GM23338 (cell line): ENCODE results near the gene STAM2. TPM values are rescaled to one million over a fixed set of nuclear protein-coding genes. Genes with fewer than 3 reads are reported as not detected.

Experiments used
- ATAC-seq: fragments of 200-7000 bp; cut with Tn5 transposase; 3 replicates; pipeline ENCODE4 v1.9.1; 2020
- DNase-seq: peaks from one replicate; pipeline ENCODE4 v3.0.0-alpha.2; 2015; ENCODE audit warnings: low spot score
- H2AFZ ChIP-seq: fragments of 200-600 bp; sonication (generic); 2 replicates; pipeline ENCODE4 v1.8.0; 2016; ENCODE audit warnings: antibody characterized with exemption, mild to moderate bottlenecking, moderate library complexity
- H3F3A ChIP-seq: fragments of 200-600 bp; sonication (generic); replicated peaks from 2 replicates; pipeline ENCODE4 v1.8.0; 2017; ENCODE audit warnings: antibody characterized with exemption, mixed run types, low read depth
- H3K27ac ChIP-seq: fragments of 200-600 bp; sonication (generic); 2 replicates; pipeline ENCODE4 v1.6.1; 2016; ENCODE audit warnings: low read depth
- H3K27me3 ChIP-seq: fragments of 200-600 bp; sonication (generic); 2 replicates; pipeline ENCODE4 v1.8.0; 2016; ENCODE audit warnings: mild to moderate bottlenecking, mixed run types, moderate library complexity; ENCODE audit not compliant: insufficient read depth
- H3K36me3 ChIP-seq: fragments of 200-600 bp; sonication (generic); 2 replicates; pipeline ENCODE4 v1.8.0; 2016; ENCODE audit warnings: mild to moderate bottlenecking; ENCODE audit not compliant: insufficient read depth
- H3K4me1 ChIP-seq: fragments of 200-600 bp; sonication (generic); 2 replicates; pipeline ENCODE4 v1.8.0; 2016; ENCODE audit warnings: mild to moderate bottlenecking, moderate library complexity; ENCODE audit not compliant: insufficient read depth
- H3K4me2 ChIP-seq: fragments of 200-600 bp; sonication (generic); 2 replicates; pipeline ENCODE4 v1.7.1; 2017; ENCODE audit warnings: mixed run types
- H3K4me3 ChIP-seq: fragments of 200-600 bp; sonication (generic); 2 replicates; pipeline ENCODE4 v1.6.1; 2016; ENCODE audit warnings: mixed run types
- H3K79me2 ChIP-seq: fragments of 200-600 bp; sonication (generic); replicated peaks from 2 replicates; pipeline ENCODE4 v1.8.0; 2017; ENCODE audit warnings: mild to moderate bottlenecking; ENCODE audit not compliant: insufficient read depth
- H3K9me2 ChIP-seq: fragments of 200-600 bp; sonication (generic); 2 replicates; pipeline ENCODE4 v1.8.0; 2017; ENCODE audit not compliant: insufficient read depth
- H4K20me1 ChIP-seq: fragments of 200-600 bp; sonication (generic); replicated peaks from 2 replicates; pipeline ENCODE4 v1.8.0; 2017; ENCODE audit warnings: mild to moderate bottlenecking; ENCODE audit not compliant: insufficient read depth
- H3K27ac Mint-ChIP-seq: 2 replicates; pipeline ENCODE4 v1.8.0; 2020; ENCODE audit warnings: inconsistent platforms, mild to moderate bottlenecking, moderate library complexity, mixed read lengths
- H3K27me3 Mint-ChIP-seq: 3 replicates; pipeline ENCODE4 v1.8.0; 2022; ENCODE audit warnings: low read depth, mild to moderate bottlenecking, moderate library complexity, mixed read lengths, inconsistent platforms; ENCODE audit not compliant: insufficient read depth, poor library complexity
- H3K36me3 Mint-ChIP-seq: 3 replicates; pipeline ENCODE4 v1.8.0; 2021; ENCODE audit warnings: low read depth, mild to moderate bottlenecking, inconsistent platforms, moderate library complexity, mixed read lengths
- H3K4me1 Mint-ChIP-seq: 3 replicates; pipeline ENCODE4 v1.8.0; 2020; ENCODE audit warnings: mild to moderate bottlenecking, inconsistent platforms, mixed read lengths
- H3K4me3 Mint-ChIP-seq: 3 replicates; pipeline ENCODE4 v1.8.0; 2021; ENCODE audit warnings: moderate library complexity, mild to moderate bottlenecking, inconsistent platforms, mixed read lengths
- H3K9me3 Mint-ChIP-seq: 3 replicates; pipeline ENCODE4 v1.8.0; 2020; ENCODE audit warnings: moderate library complexity, mild to moderate bottlenecking, inconsistent platforms, mixed read lengths
- CREB1 ChIP-seq: fragments of 250-450 bp; sonication (Bioruptor Pico); IDR thresholded peaks from 2 replicates; pipeline ENCODE4 v1.5.0; 2020; ENCODE audit warnings: low read depth, mild to moderate bottlenecking, moderate library complexity
- CTCF ChIP-seq, 2 experiments: fragments of 200-600 bp in 1 of 2; sonication (generic) in 1 of 2; conservative IDR thresholded peaks; 2 replicates each; pipeline versions ENCODE4 v1.5.1 to v1.6.1; 2016 to 2017; ENCODE audit warnings: antibody characterized with exemption in 2 of 2, low read depth in 2 of 2, mild to moderate bottlenecking in 2 of 2, moderate library complexity in 1 of 2
- ETS1 ChIP-seq: IDR thresholded peaks from 2 replicates; pipeline ENCODE4 v1.6.1; 2016; ENCODE audit warnings: antibody characterized with exemption
- EZH2 ChIP-seq: fragments of 200-600 bp; sonication (generic); IDR thresholded peaks from one replicate; pipeline ENCODE4 v1.8.0; 2017; ENCODE audit warnings: antibody characterized with exemption, mild to moderate bottlenecking, low read depth; ENCODE audit not compliant: unreplicated experiment
- JUNB ChIP-seq: IDR thresholded peaks from one replicate; pipeline ENCODE4 v1.6.1; 2016; ENCODE audit warnings: antibody characterized with exemption; ENCODE audit not compliant: unreplicated experiment
- NANOG ChIP-seq: IDR thresholded peaks from 2 replicates; pipeline ENCODE4 v1.6.1; 2016; ENCODE audit warnings: antibody characterized with exemption, borderline replicate concordance
- POLR2AphosphoS5 ChIP-seq: IDR thresholded peaks from 2 replicates; pipeline ENCODE4 v1.6.1; 2016; ENCODE audit warnings: antibody characterized with exemption, low read depth
- STAT1 ChIP-seq: IDR thresholded peaks from one replicate; pipeline ENCODE4 v1.6.1; 2016; ENCODE audit warnings: antibody characterized with exemption; ENCODE audit not compliant: unreplicated experiment
- ZNF114 ChIP-seq: fragments of 250-450 bp; sonication (Bioruptor Pico); IDR thresholded peaks from 2 replicates; pipeline ENCODE4 v1.5.0; 2020; ENCODE audit warnings: mild to moderate bottlenecking, moderate library complexity
- ZNF331 ChIP-seq: fragments of 250-450 bp; sonication (Bioruptor Pico); IDR thresholded peaks from 2 replicates; pipeline ENCODE4 v1.5.0; 2020; ENCODE audit warnings: low read depth, mild to moderate bottlenecking, moderate library complexity
- ZNF462 ChIP-seq: fragments of 250-450 bp; sonication (Bioruptor Pico); IDR thresholded peaks from 2 replicates; pipeline ENCODE4 v1.5.0; 2020; ENCODE audit warnings: mild to moderate bottlenecking, moderate library complexity
- polyA plus RNA-seq: library from polyadenylated mRNA; unstranded; fragments of >200 nt; fragmentation: Nextera tagmentation; extraction: Ambion mirVana; gene quantifications from 2 replicates; pipeline ENCODE4 v1.2.1, GENCODE V29; 2016
- total RNA-seq: library from RNA; depleted of rRNA; stranded (reverse); fragments of >200 nt; shearing (Covaris generic); gene quantifications from 2 replicates; pipeline ENCODE4 v1.2.3, GENCODE V29; 2014

Gene STAM2
- total and polyA plus RNA-seq, 2 experiments from 2014 or later = 4.6 to 18.2 TPM

GRCh38 chr2:152175012-152175367, 573 bp downstream of the STAM2 start:
- TF ChIP-seq ZNF331 (CRISPR knock-in tag) (no peak), CTCF (conservative IDR thresholded peaks at IDR 0.05; ENCODE audit: low read depth in 2 of 2) (0 out of 4 replicates have a peak, but pooled peaks of 1 of the 2 experiments have one; percentile 15)
- Histone ChIP-seq H2AFZ (peak overlapping the region; percentile 89), H3F3A (no peaks in the 10 kb centered on the region), H3K27ac (peak overlapping the region; percentile 46), H3K4me3 (peak overlapping the region; percentile 75), H3K9me2 (no peaks in the 10 kb centered on the region), H3K79me2 (peaks cover 46% of the 10 kb centered on the region), H3K36me3 (no peaks in the 10 kb centered on the region), H4K20me1 (no peaks in the 10 kb centered on the region), H3K27me3 (0 out of 2 replicates have a peak, but pooled peaks cover 6% of the 10 kb centered on the region), H3K4me1 (0 out of 2 replicates have a peak, but pooled peaks cover 3% of the 10 kb centered on the region), H3K4me2 (peak overlapping the region; percentile 82)
- Mint-ChIP-seq H3K4me1 (peaks cover 10% of the 10 kb centered on the region; the same call in 2 of the 3 replicates), H3K9me3 (peaks cover 18% of the 10 kb centered on the region), H3K27me3 (peaks cover 5% of the 10 kb centered on the region), H3K4me3 (peak overlapping the region; percentile 92), H3K36me3 (no peaks in the 10 kb centered on the region), H3K27ac (peak overlapping the region; percentile 100)
- no peak for DNase-seq
- peak; percentile 16 for ATAC-seq

GRCh38 chr2:152174574-152174973, 989 bp downstream of the STAM2 start:
- Mint-ChIP-seq H3K4me3 (peak overlapping the region; percentile 92), H3K27me3 (peaks cover 5% of the 10 kb centered on the region), H3K4me1 (peaks cover 10% of the 10 kb centered on the region; the same call in 2 of the 3 replicates), H3K36me3 (no peaks in the 10 kb centered on the region), H3K27ac (peak overlapping the region; percentile 100; the same call in 1 of the 2 replicates), H3K9me3 (peaks cover 15% of the 10 kb centered on the region; the same call in 2 of the 3 replicates)
- H3K27ac ChIP-seq = no peak overlapping the region; the same call in 1 of the 2 replicates
- peak overlapping the region; percentile 75 for H3K4me3 ChIP-seq
- no peaks in the 10 kb centered on the region for H3K9me2 ChIP-seq
- H3K4me2 ChIP-seq = peak overlapping the region; percentile 82
- H3K79me2 ChIP-seq = peaks cover 49% of the 10 kb centered on the region
- H3F3A ChIP-seq = no peaks in the 10 kb centered on the region
- no peaks in the 10 kb centered on the region for H4K20me1 ChIP-seq
- H2AFZ ChIP-seq = peak overlapping the region; percentile 89; the same call in 1 of the 2 replicates
- 0 out of 2 replicates have a peak, but pooled peaks cover 3% of the 10 kb centered on the region for H3K4me1 ChIP-seq
- 0 out of 2 replicates have a peak, but pooled peaks cover 6% of the 10 kb centered on the region for H3K27me3 ChIP-seq
- no peaks in the 10 kb centered on the region for H3K36me3 ChIP-seq
- ATAC-seq (no peak), DNase-seq (no peak)
- TF ChIP-seq EZH2 (no peak), ZNF331 (CRISPR knock-in tag) (no peak), ETS1 (no peak), POLR2AphosphoS5 (no peak), CREB1 (no peak), ZNF462 (no peak), NANOG (no peak), STAT1 (no peak), JUNB (no peak), ZNF114 (CRISPR knock-in tag) (no peak)
